GM21737 (cell line): ENCODE measurements around the gene WIPF1.
"Not testable (repeated sequence)": the region's sequence is repeated elsewhere in the genome, so short reads cannot be mapped to it uniquely, and the experiment has no call there.

Source experiments
- ATAC-seq: cut with Tn5 transposase; IDR thresholded peaks from one replicate; pipeline ENCODE4 v1.9.1; 2021; ENCODE audit warnings: mild to moderate bottlenecking, moderate library complexity; ENCODE audit not compliant: unreplicated experiment

The WIPF1 gene

GRCh38 chr2:174573621-174574081, 24.0 kb downstream of the WIPF1 start:
- ATAC-seq = no peak

GRCh38 chr2:174572556-174572955, 25.0 kb downstream of the WIPF1 start:
- ATAC-seq = no peak

DNA sequence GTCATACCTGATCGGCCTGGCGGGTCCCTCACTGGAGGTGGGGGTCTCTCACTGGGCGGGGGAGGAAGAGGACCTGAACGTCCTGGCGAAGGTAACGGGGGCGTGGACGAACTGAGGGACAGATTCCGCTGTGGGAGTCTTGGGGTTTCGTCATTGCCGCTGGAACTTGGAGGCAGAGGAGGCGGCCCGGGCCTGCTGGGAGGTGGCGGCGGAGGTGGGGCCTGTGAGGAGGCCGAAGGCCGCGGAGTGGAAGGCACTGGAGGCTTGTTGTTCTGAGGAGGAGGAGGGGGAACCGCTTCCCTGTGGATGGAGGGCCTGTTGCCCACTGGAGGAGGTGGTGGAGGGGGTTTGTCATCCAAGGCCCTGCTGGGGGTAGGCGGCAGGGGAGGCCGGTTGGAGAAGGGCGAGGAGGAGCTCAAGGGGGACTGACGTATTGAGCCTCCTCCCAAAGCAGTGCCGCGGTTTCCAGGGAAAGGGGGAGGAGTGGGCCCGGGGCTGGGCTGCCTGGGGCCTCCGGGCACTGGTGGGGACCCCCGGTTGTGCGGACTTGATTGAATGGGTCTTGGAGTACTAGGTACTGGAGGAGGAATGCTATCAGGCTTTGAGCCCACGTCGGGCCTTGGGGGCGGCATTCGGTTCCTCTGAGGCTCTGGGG, 25.8 kb downstream of the WIPF1 start:
- no peak for ATAC-seq

GRCh38 chr2:174570318-174570958, 27.2 kb downstream of the WIPF1 start:
- no peak for ATAC-seq

DNA sequence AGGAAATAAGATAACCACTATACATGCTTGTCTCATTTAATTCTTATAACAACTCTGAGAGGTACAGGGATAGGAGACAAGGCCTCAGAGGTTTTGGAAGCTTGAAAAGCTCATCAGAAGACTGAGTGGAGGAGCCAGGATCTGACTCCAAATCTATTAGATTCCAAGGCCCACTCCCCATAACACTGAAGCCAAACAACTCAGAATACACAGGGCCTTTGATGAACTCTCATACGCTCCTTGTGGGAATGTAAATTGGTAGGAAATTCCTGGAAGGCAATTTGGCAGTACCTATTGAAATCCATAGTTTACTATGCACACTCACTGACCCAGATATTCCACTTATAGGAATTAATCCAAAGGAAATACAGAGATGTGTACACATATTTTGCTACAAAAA, 27.9 kb downstream of the WIPF1 start:
- no peak for ATAC-seq

DNA sequence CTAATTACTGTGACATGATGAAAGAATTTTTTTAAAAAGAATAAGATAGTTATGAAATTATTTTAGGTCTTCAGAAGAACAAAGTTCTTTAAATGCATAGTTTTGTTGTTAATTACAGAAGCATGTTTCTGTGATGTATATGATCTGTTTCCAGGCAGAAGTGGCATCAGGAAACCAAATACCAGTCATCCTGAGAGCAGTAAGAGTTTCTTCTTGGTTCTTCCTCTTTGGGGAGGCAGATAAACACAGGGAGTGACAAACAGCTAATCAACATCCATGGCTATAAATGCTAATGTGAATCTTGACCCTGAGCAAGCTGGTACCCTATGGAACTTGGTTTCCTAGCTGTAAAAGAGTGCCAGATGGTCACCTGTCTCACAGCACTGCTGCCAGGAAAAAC, 29.2 kb downstream of the WIPF1 start:
- no peak for ATAC-seq

- ATAC-seq = no peak
Observed at GRCh38 chr2:174566871-174567270, 30.7 kb downstream of the WIPF1 start.

- ATAC-seq = no peak
Observed at GRCh38 chr2:174563530-174564282, 33.9 kb downstream of the WIPF1 start.

DNA sequence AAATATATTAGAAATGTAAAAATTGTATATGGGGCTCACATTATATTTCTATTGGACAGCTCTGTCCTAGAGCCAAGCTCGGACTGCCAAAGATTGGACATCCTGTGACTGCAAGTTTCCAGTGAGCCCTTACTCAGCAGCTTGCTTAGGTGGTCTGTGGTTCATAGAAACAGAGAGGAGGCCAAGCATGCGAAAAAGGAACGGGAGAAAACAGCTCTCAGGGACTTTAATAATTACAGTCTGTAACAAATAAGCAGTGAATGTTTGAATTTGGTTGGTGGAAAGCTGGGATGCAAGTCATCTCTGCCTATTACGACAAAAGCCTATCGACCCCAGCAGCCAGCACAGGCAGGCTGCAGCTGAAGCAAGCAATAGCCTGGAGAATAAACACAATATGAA, 35.6 kb downstream of the WIPF1 start:
- no peak for ATAC-seq

DNA sequence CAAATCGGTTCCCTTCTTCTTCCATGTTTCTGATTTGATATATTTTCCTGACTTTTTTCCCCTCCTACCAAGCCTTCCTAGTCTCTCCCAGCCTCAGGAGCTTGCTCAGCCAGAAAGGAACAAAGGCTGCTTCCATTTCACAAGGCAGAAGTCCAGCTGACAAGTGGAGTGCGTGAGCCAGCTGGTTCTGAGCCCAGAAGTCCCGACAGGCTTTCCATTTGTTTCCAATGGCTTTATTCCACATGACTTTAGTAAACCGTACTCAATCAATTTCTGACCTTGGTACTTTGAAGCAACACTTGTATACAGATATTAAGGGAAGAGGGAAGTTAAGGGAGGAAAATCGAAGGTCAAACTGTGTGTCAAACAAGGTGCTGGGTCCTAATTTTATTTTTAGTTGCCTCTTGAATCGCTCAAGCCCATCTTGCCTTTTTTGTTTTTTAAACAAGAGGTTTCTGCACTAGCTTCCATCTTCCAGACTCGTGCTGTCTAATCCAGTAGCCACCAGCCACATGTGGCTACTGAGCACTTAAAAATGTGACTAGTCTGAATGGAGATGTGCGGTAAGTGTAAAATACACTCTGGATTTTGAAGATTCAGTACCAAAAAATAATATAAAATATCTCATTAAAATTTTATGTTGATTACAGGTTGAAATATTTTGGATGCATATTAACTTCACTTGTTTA, 36.2 kb downstream of the WIPF1 start:
- ATAC-seq = no peak

- no peak for ATAC-seq
Observed at GRCh38 chr2:174560737-174561136, 36.9 kb downstream of the WIPF1 start.

DNA sequence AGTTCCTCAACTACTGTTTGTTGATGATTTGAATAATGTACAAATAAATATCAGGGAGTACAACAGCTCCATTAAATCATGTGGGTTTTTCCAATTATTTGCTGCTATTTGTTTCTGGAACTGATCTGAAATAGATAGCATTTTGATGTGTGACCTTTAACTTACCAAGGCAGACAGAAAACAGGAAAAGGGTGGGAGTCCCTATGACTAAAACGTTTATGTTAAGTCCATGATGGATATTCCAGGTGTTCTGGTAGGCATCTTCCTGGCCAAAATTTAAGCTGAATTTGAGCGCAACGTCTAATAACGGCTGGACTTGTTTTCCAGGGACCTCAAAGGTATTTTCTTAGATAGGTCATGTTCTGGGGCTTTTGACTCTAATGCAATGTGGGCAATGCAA, 41.6 kb downstream of the WIPF1 start:
- ATAC-seq = no peak

DNA sequence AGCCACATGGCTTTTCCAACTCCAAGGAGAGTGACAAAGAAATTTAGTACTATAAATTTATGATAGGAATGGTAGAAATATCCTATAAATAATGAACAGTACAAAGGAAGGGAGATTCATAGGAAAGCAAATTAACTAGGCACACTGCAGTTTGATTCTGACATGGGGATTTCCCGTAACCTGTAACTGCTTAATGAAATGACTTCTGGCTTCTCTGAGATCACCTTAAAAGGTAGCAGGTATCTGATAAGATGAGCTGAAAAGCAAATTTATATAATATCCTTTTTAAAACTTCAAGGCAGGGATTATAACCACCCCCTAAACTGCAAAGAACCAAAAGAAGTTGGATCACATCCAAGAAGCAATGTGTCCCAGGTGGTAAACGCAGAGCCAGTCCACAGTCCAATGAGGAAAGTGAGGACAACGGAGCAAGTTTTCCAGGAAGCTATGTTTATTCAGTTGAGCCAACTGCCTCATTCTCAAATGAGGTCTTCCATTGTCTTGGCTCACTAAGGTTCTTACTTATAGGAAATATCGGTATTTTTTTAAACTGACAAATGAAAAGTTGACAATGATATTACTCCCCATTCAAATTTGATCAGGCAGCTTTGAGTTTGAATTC, 43.0 kb downstream of the WIPF1 start:
- no peak for ATAC-seq

- ATAC-seq = peak; percentile 48
Observed at GRCh38 chr2:174553811-174554493, 43.7 kb downstream of the WIPF1 start.

GRCh38 chr2:174552880-174553279, 44.7 kb downstream of the WIPF1 start:
- no peak for ATAC-seq

GRCh38 chr2:174551697-174552096, 45.9 kb downstream of the WIPF1 start:
- no peak for ATAC-seq

DNA sequence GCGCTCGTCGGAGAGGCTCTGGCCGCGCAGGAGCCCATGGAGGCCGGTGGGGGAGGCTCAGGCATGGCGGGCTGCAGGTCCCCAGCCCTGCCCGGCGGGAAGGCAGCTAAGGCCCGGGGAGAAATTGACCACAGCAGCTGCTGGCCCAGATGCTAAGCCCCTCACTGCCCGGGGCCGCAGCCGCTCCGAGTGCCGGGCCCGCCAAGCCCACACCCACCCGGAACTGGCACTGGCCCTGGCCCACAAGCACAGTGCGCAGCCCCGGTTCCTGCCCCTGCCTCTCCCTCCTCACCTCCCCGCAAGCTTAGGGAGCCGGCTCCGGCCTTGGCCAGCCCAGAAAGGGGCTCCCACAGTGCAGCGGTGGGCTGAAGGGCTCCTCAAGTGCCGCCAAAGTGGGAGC, 49.0 kb downstream of the WIPF1 start:
- not testable (repeated sequence) for ATAC-seq

- not testable (repeated sequence) for ATAC-seq
Observed at GRCh38 chr2:174548021-174548420, 49.6 kb downstream of the WIPF1 start.

- no peak for ATAC-seq
Observed at GRCh38 chr2:174546519-174547506, 50.8 kb downstream of the WIPF1 start.
